Activated naive CD4-positive, alpha-beta T cell (primary cell): Measurements from ENCODE around the gene APOL6.
"Not testable (repeated sequence)": the region's sequence is repeated elsewhere in the genome, so short reads cannot be mapped to it uniquely, and the experiment has no call there.

Experiments used
- DNase-seq, 4 experiments: peaks; one replicate each; lab custom pipeline; 2025; lab: John Stamatoyannopoulos, UW

APOL6 gene

DNA sequence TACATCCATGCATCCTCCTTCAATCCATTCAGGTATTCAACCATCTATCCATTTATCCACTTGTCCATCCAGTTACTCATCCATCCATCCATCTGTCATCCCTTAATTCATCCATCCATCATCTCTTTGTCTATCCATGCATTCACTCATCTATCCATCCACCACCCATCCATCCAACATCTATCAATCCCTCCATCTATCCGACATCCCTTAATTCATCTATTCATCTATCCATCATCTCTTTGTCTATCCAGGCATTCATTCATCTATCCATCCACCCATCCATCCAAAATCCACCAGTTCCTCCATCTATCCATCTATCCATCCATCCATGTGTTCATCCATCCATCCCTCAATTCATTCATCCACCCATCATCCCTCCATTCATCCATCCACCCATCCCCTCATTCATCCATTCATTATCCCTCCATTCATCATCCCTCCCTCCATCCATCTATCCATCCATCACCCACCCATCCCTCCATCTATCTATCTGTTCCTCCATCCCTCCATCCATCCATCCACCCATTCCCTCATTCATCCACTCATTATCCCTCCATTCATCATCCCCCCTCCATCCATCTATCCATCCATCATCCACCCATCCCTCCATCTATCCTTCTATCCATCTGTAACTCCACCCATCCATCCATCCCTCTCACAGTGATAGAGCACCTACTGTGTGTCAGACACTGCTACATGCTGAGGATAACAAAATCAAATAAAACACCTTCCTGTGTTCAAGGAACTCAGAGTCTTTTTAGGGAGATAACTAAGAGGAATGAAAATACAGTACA lies 29.6 kb upstream of the APOL6 start:
- no peak for DNase-seq

DNA sequence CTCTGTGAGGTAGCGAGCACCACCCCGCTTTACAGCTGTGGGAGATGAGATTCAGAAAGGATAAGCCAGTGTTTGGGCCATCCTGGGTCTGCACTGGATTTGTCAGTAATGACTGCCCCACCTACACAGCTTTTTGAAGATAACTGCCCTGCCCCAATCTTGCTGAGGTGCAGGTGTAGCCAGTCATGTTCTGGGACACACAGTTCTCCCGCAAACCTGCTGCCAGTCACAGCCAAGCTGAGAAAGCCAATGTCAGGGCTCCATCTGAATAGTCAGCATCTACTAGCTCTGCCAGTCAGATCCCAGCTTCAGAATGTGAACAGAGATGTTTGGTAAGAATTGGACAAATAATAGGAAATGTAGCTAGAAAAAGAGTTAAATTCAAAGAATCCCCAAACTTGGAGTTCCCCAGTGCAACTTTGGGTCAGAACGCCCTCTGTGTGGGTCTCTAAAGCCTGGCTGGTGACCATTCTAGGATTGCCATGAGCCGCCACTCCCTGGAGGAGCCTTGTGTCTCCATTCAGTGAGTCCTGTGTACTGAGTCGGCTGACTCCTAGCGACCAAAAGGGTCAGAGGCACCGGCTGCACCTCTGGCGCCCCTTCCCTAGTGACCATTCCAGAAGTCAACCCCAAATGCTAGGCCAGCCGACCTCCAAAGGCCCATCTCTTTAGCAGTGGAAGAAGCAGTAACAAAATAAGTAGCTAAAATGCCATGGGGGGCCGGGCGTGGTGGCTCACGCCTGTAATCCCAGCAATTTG lies 28.7 kb upstream of the APOL6 start:
- no peak for DNase-seq

DNA sequence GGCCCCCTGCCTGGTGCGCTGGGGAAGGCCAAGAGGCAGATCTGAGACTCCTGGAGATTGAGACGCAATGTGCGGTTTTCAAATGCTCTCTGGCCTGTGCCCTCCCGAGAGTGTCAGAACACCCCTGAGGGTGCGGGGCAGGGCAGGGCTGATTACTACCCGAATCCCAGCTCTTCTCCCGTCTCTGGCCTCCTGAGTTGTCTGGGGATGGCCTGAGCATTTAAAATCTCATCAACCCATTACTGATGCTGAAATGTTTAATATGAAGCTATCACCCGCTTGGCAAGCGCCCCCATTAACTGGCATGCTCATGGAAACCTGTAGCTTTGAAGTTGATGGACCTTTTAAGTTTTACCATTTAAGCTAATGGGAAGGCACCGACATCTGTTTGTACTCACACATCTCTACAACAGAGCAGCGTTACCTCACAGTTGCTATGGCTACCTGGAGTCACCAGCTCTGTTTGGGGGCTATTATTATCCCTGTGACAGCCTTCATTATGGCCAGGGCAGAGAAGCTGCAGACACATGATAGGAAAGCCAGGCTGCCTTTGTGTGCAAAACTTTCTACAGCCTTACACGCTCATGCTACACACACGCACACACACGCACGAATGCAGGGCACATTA lies 27.5 kb upstream of the APOL6 start:
- no peak for DNase-seq

DNA sequence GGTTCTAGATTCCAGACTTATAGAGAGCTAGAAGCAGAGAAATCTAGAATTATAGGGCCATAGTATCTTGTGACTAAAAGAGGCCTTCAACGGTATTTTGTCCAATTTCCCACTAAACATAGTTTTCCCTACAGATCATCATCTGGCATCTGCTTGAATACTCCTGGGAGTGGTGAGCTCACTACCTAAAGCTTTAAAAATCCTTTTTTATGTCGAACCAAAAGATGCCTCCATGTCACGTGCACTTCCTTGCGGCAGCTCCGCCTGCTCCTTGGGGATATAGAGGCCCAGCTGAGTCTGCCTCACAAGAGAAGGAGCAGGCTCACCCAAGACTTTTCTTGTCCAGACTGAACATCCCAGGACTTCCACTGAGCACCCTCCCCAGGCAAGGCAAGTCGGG lies 26.8 kb upstream of the APOL6 start:
- no peak for DNase-seq

DNA sequence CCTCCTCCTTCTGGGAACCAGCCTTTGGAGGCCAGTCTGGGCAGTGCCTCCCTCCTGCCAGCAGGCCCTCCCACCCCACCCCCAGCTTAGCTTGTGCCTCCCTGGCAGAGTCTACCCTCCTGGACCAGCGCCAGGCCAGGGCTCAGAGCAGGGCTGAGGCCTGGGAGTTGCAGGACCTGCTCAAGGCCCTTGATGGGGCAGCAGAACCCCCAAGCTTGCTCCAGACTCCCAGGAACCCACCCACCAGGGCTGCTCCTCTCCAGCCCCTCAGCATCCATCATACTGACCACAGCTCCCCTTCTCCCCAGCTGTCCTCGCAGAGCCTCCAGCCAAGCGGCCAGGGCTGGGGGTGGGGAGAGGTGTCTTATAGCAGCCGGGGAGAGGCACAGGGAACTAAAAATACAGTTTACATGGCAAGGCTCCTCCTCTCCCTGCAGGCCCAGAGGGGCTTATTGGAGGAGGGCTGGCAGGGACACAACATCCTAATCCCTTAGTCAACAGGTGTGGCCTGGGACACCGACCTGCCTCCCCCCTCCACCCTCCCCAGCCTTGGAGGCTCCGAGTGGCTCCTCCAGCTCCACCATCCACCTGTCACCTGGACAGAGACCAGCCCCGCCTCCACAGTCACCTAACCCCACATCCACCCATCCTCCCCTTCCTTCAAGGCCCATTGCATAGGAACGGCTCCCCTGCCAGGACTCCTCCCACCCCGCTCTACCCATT lies 25.9 kb upstream of the APOL6 start:
- no peak for DNase-seq

DNA sequence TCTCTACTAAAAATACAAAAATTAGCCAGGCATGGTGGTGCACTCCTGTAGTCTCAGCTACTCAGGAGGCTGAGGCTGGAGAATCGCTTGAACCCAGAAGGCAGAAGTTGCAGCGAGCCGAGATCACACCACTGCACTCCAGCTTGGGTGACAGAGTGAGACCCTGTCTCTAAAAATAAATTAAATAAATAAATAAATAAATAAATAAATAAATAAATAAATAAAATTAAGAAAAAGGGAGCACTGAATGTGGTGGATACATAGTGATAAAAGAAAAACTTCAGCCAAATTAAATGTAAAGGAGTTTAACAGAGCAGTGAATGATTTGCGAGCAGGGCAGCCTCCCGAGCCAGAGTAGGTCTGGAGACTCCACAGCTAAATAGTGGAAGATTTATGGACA lies 24.4 kb upstream of the APOL6 start:
- DNase-seq: not testable (repeated sequence)

- no peak for DNase-seq
Observed at GRCh38 chr22:35624547-35624946, 23.7 kb upstream of the APOL6 start.

GRCh38 chr22:35625763-35626432 lies 22.3 kb upstream of the APOL6 start:
- no peak for DNase-seq

DNA sequence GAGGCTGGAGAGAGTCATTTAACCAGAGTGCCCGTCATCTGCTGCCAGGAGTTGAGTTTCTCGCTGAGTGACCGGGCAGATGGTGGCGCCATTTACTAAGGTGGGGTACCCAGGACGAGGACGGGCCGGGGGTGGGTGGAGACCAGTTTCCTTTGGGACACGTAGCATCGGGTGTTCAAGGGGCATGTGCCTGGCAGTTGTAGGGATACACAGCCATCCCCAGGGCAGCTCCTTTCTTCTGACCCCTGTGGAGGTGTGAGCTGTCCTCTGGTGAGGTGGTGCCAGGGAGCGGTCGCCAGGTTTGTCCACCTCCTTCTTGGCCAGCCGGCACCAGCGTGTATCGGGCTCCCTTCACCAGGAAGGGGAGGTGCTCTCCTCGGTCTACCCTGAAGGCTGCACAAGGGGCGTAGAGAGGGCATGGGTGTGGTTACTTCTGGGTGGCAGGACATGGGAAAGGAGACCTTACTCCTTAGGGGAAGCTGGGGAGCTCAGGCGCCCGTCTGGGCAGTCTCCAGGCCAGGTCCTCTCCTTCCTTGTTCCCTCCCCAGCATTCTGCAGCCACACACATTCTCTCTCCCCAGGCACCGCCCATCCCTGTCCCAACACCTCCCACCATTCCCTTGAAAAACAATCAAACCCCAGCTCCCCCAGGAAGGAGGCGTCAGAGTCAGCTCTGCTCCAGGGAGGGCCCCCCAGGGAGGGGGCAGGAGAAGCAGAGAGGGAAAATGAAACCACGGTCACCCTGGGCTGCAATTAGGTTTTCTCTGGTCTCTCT lies 20.8 kb upstream of the APOL6 start:
- peak in 3 of 4 experiments; percentile 10 to 41 (median 26) for DNase-seq

- DNase-seq: no peak
Observed at GRCh38 chr22:35628732-35629131, 19.5 kb upstream of the APOL6 start.

GRCh38 chr22:35629406-35630216 lies 18.6 kb upstream of the APOL6 start:
- DNase-seq: no peak

DNA sequence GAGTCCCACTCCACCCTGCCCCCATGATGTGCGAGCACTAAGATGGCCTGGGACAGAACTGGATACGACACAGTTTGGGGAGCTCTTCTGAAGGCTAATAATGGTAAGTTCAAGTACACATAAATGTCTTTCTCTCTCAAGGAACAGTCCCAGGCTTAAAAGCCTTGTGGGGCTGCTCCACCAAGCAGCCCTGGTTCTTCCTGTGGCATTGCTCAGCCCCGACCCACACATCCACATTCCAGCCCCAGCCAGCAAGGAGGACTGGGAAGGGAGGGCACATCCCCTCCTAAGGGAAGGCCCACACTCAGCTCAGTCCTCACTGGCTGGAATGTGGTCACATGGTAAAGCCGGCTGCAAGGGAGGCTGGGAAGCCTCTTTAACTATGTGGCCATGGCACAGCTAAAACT lies 17.9 kb upstream of the APOL6 start:
- no peak for DNase-seq

- no peak for DNase-seq
Observed at GRCh38 chr22:35630891-35631290, 17.4 kb upstream of the APOL6 start.

GRCh38 chr22:35631597-35631996 lies 16.6 kb upstream of the APOL6 start:
- DNase-seq: no peak

DNA sequence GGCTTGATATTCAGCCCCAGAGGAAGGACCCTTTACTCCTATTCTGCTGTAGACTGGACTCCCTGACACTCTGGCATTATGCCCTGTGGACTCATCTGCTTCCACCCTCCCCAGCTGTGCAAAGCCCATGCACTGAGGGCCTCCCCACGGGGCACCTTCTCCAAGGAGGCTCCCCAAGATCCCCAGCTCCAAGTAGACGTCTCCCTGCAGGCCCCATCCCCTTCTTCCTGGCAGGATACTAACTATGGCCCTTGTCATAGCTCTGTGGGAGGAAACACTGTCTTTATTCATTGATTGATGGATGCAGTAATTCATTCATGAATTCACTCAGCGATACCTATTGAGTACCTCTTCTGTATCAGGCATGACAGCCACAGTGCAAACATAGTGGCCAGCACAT lies 15.3 kb upstream of the APOL6 start:
- no peak for DNase-seq

GRCh38 chr22:35633520-35633919 lies 14.7 kb upstream of the APOL6 start:
- DNase-seq: no peak

GRCh38 chr22:35634015-35634414 lies 14.2 kb upstream of the APOL6 start:
- no peak for DNase-seq

DNA sequence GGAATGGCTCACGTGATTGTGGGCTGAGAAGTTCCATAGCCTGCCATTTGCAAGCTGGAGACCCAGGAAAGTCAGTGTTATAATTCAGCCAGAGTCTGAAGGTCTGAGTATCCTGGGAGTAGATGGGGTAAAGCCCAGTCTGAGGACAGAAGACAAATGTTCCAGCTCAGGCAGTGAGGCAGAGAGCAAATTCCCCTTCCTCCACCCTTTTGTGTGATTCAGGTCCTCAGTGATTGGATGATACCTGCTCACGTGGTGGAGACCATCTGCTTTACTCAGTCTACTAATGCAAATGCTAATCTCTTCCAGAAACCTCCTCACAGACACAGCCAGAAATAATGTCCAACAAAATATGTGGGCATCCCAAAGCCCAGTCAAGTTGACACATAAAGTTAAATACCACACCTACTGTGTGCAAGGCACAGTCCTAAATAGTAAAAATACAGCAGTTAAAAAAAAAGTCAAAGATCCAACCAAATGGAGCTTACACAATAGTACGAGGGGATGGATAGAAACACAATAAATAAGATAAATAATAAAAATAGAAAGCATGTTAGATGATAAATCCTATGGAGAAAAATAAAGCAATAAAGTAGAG lies 13.2 kb upstream of the APOL6 start:
- no peak for DNase-seq

DNA sequence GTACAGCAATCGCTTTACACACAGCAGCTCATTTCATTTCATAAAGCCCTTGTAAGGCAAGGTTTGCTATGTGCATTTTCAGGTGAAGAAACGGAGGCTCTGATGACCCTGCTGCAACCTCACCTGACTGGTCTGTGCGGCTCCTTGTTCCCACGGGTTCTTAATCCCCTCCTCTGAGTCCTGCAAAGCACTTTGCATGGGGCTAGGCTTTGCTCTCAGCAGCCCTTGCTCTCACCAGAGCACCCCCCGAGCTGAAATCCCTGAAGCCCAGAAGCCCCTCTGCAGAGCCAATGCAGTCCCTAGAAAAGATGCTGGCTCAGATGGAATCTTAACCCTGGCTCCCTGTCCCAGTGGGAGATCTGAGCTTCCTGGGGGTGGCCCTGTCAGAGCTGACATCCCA lies 11.0 kb upstream of the APOL6 start:
- no peak for DNase-seq

- DNase-seq: no peak
Observed at GRCh38 chr22:35638001-35638400, 10.2 kb upstream of the APOL6 start.
